K562 (cell line): ENCODE measurements around the gene HSF5. TPM values are rescaled to one million over a fixed set of nuclear protein-coding genes. Genes with fewer than 3 reads are reported as not detected.

Experiments
- CBFA2T3 ChIP-seq: fragments of 450-650 bp; IDR thresholded peaks from 2 replicates; pipeline ENCODE4 v1.6.1; 2017
- EP300 ChIP-seq: IDR thresholded peaks from 2 replicates; pipeline ENCODE4 v1.6.1; 2012; ENCODE audit warnings: low read length, improper control_type of control experiment
- FOS ChIP-seq: IDR thresholded peaks from 3 replicates; pipeline ENCODE4 v1.6.1; 2011; ENCODE audit not compliant: insufficient read length; ENCODE audit errors: extremely low read depth
- GABPB1 ChIP-seq: sonication (generic); formaldehyde crosslinking; IDR thresholded peaks from 2 replicates; pipeline ENCODE4 v1.8.0; 2022; ENCODE audit warnings: mild to moderate bottlenecking, missing genetic modification reagents
- NCOA6 ChIP-seq: fragments of 450-650 bp; IDR thresholded peaks from 2 replicates; pipeline ENCODE4 v1.6.1; 2017; ENCODE audit warnings: mild to moderate bottlenecking
- NFE2 ChIP-seq: IDR thresholded peaks from 2 replicates; pipeline ENCODE4 v1.6.1; 2014; ENCODE audit warnings: antibody characterized with exemption, low read depth
- POLR2AphosphoS5 ChIP-seq: IDR thresholded peaks from 2 replicates; pipeline ENCODE4 v1.6.1; 2011; ENCODE audit warnings: mild to moderate bottlenecking, low read depth, low read length, moderate library complexity; ENCODE audit not compliant: control insufficient read depth, insufficient read depth
- RBM17 ChIP-seq: fragments of 200-400 bp; formaldehyde crosslinking; IDR thresholded peaks from 2 replicates; pipeline ENCODE4 v1.6.1; 2017; ENCODE audit warnings: low read depth, mild to moderate bottlenecking, low read length, borderline replicate concordance
- SOX6 ChIP-seq: fragments of 450-650 bp; IDR thresholded peaks from 2 replicates; pipeline ENCODE4 v1.6.1; 2014; ENCODE audit warnings: mild to moderate bottlenecking
- ZBED1 ChIP-seq: IDR thresholded peaks from 2 replicates; pipeline ENCODE4 v1.6.1; 2014
- ZNF311 ChIP-seq: fragments of 250-450 bp; sonication (Bioruptor Pico); IDR thresholded peaks from 2 replicates; pipeline ENCODE4 v1.4.0; 2020; ENCODE audit warnings: mild to moderate bottlenecking, moderate library complexity
- polyA plus RNA-seq, 8 experiments: library from polyadenylated mRNA; depleted of rRNA in 4 of 8; stranded (reverse) in 5 of 8; unstranded in 3 of 8; fragments of >200 nt; fragmentation: Nextera tagmentation in 2 of 8; fragmentation: Illumina TruSeq in 1 of 8; extraction: Ambion mirVana in 2 of 8; extraction: Trizol in 1 of 8; gene quantifications; 2 replicates each; pipeline versions ENCODE4 v1.2.1 to v1.2.3, GENCODE V29; 2011 to 2014; ENCODE audit warnings: inconsistent platforms in 1 of 8, missing spikeins in 1 of 8
- total RNA-seq, 7 experiments: library from RNA; depleted of rRNA in 6 of 7; stranded (reverse); fragments of >200 nt in 6 of 7; fragmentation: Illumina TruSeq in 2 of 7; extraction: Trizol in 2 of 7; gene quantifications; 2 replicates each; pipeline versions ENCODE4 v1.2.1 to v1.2.3, GENCODE V29; 2011 to 2021; ENCODE audit warnings: low replicate concordance in 1 of 7
- TF ChIP-seq, protein P1 (sequence below): sonication (generic); formaldehyde crosslinking; IDR thresholded peaks from 2 replicates; pipeline ENCODE4 v1.8.0; 2023; ENCODE audit warnings: missing genetic modification reagents, mild to moderate bottlenecking, borderline replicate concordance
- TF ChIP-seq, protein P2 (sequence below): fragments of 450-650 bp; IDR thresholded peaks from 2 replicates; pipeline ENCODE4 v1.6.1; 2014; ENCODE audit warnings: low read depth, mild to moderate bottlenecking, moderate library complexity, borderline replicate concordance
- TF ChIP-seq, protein P3 (sequence below), 3 experiments: IDR thresholded peaks in 2 of 3; conservative IDR thresholded peaks in 1 of 3; 2 replicates each; pipeline ENCODE4 v1.5.1; 2011 to 2012; ENCODE audit warnings: low read length in 3 of 3, mild to moderate bottlenecking in 3 of 3, control low read depth in 2 of 3, improper control_type of control experiment in 1 of 3, inconsistent platforms in 1 of 3, low read depth in 1 of 3, mixed read lengths in 1 of 3, moderate library complexity in 1 of 3; ENCODE audit not compliant: insufficient read depth in 2 of 3
- TF ChIP-seq, protein P4 (sequence below): fragments of 450-650 bp; formaldehyde crosslinking; IDR thresholded peaks from 2 replicates; pipeline ENCODE4 v1.4.0; 2020; ENCODE audit warnings: mild to moderate bottlenecking, moderate library complexity
- TF ChIP-seq, protein P5 (sequence below): fragments of 250-450 bp; sonication (Bioruptor Pico); IDR thresholded peaks from 2 replicates; pipeline ENCODE4 v1.5.0; 2020; ENCODE audit warnings: mild to moderate bottlenecking

HSF5 gene
- total and polyA plus RNA-seq, 9 of the 15 experiments (the other 6 are each of a cell fraction or from before 2014, with no cell fraction given), result 0.04 TPM; not detected in 8

DNA sequence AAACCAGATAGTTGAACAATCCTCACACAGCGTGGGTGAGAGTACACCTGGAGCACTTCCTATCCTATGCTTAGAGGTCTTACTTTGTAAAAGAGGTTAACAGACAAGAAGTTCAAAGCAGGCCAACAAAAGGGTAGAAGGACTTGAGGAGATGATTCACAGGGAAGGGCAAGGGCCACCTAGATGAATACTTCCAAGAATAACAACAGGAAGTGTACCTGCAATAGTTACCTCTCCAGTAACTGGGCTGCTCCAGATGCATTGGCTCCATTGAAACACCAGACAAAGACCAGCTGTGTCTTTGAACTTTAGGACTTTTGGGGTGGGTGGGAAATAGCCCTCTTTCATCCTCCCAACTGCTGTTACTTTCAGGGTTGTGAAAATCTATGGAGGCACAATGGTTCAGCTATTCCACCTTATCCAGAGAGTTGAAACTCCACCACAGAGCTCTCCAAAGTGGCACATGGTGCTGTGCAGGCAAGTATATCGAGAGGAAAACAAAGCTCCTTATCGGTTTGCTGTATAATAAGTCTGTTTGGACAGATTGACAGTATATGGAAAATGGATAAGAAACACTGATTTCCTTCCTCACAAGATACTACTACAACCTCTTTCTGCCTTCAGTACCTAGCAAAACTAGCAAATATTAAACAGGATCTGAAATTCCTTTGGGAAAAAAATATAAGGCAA lies 93.5 kb downstream of the HSF5 start (continued):
- TF ChIP-seq, protein P1, sequence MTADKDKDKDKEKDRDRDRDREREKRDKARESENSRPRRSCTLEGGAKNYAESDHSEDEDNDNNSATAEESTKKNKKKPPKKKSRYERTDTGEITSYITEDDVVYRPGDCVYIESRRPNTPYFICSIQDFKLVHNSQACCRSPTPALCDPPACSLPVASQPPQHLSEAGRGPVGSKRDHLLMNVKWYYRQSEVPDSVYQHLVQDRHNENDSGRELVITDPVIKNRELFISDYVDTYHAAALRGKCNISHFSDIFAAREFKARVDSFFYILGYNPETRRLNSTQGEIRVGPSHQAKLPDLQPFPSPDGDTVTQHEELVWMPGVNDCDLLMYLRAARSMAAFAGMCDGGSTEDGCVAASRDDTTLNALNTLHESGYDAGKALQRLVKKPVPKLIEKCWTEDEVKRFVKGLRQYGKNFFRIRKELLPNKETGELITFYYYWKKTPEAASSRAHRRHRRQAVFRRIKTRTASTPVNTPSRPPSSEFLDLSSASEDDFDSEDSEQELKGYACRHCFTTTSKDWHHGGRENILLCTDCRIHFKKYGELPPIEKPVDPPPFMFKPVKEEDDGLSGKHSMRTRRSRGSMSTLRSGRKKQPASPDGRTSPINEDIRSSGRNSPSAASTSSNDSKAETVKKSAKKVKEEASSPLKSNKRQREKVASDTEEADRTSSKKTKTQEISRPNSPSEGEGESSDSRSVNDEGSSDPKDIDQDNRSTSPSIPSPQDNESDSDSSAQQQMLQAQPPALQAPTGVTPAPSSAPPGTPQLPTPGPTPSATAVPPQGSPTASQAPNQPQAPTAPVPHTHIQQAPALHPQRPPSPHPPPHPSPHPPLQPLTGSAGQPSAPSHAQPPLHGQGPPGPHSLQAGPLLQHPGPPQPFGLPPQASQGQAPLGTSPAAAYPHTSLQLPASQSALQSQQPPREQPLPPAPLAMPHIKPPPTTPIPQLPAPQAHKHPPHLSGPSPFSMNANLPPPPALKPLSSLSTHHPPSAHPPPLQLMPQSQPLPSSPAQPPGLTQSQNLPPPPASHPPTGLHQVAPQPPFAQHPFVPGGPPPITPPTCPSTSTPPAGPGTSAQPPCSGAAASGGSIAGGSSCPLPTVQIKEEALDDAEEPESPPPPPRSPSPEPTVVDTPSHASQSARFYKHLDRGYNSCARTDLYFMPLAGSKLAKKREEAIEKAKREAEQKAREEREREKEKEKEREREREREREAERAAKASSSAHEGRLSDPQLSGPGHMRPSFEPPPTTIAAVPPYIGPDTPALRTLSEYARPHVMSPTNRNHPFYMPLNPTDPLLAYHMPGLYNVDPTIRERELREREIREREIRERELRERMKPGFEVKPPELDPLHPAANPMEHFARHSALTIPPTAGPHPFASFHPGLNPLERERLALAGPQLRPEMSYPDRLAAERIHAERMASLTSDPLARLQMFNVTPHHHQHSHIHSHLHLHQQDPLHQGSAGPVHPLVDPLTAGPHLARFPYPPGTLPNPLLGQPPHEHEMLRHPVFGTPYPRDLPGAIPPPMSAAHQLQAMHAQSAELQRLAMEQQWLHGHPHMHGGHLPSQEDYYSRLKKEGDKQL (CRISPR knock-in tag), result no peak
- no peak for TF ChIP-seq GABPB1 (CRISPR knock-in tag)
- TF ChIP-seq CBFA2T3, result peak; percentile 55
- peak; percentile 44 for TF ChIP-seq SOX6
- TF ChIP-seq POLR2AphosphoS5, result no peak
- TF ChIP-seq, protein P2, sequence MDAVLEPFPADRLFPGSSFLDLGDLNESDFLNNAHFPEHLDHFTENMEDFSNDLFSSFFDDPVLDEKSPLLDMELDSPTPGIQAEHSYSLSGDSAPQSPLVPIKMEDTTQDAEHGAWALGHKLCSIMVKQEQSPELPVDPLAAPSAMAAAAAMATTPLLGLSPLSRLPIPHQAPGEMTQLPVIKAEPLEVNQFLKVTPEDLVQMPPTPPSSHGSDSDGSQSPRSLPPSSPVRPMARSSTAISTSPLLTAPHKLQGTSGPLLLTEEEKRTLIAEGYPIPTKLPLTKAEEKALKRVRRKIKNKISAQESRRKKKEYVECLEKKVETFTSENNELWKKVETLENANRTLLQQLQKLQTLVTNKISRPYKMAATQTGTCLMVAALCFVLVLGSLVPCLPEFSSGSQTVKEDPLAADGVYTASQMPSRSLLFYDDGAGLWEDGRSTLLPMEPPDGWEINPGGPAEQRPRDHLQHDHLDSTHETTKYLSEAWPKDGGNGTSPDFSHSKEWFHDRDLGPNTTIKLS, result no peak
- TF ChIP-seq ZBED1, result no peak
- TF ChIP-seq NFE2, result peak; percentile 30; the same call in 1 of the 2 replicates
- TF ChIP-seq, protein P3, sequence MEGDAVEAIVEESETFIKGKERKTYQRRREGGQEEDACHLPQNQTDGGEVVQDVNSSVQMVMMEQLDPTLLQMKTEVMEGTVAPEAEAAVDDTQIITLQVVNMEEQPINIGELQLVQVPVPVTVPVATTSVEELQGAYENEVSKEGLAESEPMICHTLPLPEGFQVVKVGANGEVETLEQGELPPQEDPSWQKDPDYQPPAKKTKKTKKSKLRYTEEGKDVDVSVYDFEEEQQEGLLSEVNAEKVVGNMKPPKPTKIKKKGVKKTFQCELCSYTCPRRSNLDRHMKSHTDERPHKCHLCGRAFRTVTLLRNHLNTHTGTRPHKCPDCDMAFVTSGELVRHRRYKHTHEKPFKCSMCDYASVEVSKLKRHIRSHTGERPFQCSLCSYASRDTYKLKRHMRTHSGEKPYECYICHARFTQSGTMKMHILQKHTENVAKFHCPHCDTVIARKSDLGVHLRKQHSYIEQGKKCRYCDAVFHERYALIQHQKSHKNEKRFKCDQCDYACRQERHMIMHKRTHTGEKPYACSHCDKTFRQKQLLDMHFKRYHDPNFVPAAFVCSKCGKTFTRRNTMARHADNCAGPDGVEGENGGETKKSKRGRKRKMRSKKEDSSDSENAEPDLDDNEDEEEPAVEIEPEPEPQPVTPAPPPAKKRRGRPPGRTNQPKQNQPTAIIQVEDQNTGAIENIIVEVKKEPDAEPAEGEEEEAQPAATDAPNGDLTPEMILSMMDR (IDR thresholded peaks at IDR 0.05 in 2 of 3, conservative IDR thresholded peaks at IDR 0.05 in 1 of 3; ENCODE audit: insufficient read depth in 2 of 3, low read depth in 1 of 3, low read length in 3 of 3), result no peak
- TF ChIP-seq ZNF311 (CRISPR knock-in tag), result no peak
- TF ChIP-seq, protein P4, sequence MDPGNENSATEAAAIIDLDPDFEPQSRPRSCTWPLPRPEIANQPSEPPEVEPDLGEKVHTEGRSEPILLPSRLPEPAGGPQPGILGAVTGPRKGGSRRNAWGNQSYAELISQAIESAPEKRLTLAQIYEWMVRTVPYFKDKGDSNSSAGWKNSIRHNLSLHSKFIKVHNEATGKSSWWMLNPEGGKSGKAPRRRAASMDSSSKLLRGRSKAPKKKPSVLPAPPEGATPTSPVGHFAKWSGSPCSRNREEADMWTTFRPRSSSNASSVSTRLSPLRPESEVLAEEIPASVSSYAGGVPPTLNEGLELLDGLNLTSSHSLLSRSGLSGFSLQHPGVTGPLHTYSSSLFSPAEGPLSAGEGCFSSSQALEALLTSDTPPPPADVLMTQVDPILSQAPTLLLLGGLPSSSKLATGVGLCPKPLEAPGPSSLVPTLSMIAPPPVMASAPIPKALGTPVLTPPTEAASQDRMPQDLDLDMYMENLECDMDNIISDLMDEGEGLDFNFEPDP (CRISPR knock-in tag), result no peak
- TF ChIP-seq, protein P5, sequence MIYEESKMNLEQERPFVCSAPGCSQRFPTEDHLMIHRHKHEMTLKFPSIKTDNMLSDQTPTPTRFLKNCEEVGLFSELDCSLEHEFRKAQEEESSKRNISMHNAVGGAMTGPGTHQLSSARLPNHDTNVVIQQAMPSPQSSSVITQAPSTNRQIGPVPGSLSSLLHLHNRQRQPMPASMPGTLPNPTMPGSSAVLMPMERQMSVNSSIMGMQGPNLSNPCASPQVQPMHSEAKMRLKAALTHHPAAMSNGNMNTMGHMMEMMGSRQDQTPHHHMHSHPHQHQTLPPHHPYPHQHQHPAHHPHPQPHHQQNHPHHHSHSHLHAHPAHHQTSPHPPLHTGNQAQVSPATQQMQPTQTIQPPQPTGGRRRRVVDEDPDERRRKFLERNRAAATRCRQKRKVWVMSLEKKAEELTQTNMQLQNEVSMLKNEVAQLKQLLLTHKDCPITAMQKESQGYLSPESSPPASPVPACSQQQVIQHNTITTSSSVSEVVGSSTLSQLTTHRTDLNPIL (CRISPR knock-in tag), result no peak
- TF ChIP-seq RBM17, result no peak
- TF ChIP-seq FOS, result no peak
- no peak for TF ChIP-seq EP300
- no peak for TF ChIP-seq NCOA6
- TF ChIP-seq, all 486 proteins: peak for 7
